Glutamatergic neuron (in vitro differentiated cells): ENCODE data around the gene DPM2. TPM values are rescaled to one million over a fixed set of nuclear protein-coding genes. Genes with fewer than 3 reads are reported as not detected.
A peak's percentile ranks its signal among the peaks of the same experiment; 100 is the strongest.

ENCODE experiments used
- DNase-seq: peaks from one replicate; pipeline ENCODE4 v3.0.0; 2022
- H3K27ac Mint-ChIP-seq: one replicate; pipeline ENCODE4 v1.8.0; 2020; ENCODE audit warnings: mild to moderate bottlenecking, mixed read lengths, inconsistent platforms; ENCODE audit not compliant: unreplicated experiment
- H3K27me3 Mint-ChIP-seq: one replicate; pipeline ENCODE4 v1.8.0; 2020; ENCODE audit warnings: mild to moderate bottlenecking, moderate library complexity, mixed read lengths, inconsistent platforms; ENCODE audit not compliant: unreplicated experiment
- H3K36me3 Mint-ChIP-seq: one replicate; pipeline ENCODE4 v1.8.0; 2020; ENCODE audit warnings: mild to moderate bottlenecking, mixed read lengths, inconsistent platforms; ENCODE audit not compliant: unreplicated experiment
- H3K4me1 Mint-ChIP-seq: one replicate; pipeline ENCODE4 v1.8.0; 2020; ENCODE audit warnings: mild to moderate bottlenecking, low read depth, mixed read lengths, inconsistent platforms; ENCODE audit not compliant: unreplicated experiment
- H3K4me3 Mint-ChIP-seq: one replicate; pipeline ENCODE4 v1.8.0; 2020; ENCODE audit warnings: mild to moderate bottlenecking, mixed read lengths, inconsistent platforms; ENCODE audit not compliant: unreplicated experiment
- H3K9me3 Mint-ChIP-seq: one replicate; pipeline ENCODE4 v1.8.0; 2020; ENCODE audit warnings: mild to moderate bottlenecking, moderate library complexity, mixed read lengths, inconsistent platforms; ENCODE audit not compliant: unreplicated experiment
- CTCF ChIP-seq: fragments of 200-600 bp; sonication (generic); IDR thresholded peaks from one replicate; pipeline ENCODE4 v1.5.0; 2021; ENCODE audit not compliant: partially characterized antibody, unreplicated experiment
- long read RNA-seq: library from polyadenylated mRNA; unstranded; transcript quantifications from one replicate; pipeline ENCODE4 v2.0.0, GENCODE V29; 2020; ENCODE audit not compliant: unreplicated experiment
- total RNA-seq: library from RNA; stranded (reverse); fragmentation: NEBNext Ultra II Directional; extraction: Animal tissue kit (Norgen Biotek cat#: 25700); gene quantifications from one replicate; pipeline ENCODE4 v1.2.1, GENCODE V29; 2021; ENCODE audit not compliant: unreplicated experiment

DPM2 gene, protein sequence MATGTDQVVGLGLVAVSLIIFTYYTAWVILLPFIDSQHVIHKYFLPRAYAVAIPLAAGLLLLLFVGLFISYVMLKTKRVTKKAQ
- 35.3 TPM for total RNA-seq
- long read RNA-seq, transcript DPM2-203 (3 exons, 928 nt), result minor isoform, 10 of 45 reads
- long read RNA-seq, transcript DPM2-205 (3 exons, 1,662 nt), result minor isoform, 9 of 45 reads
- long read RNA-seq, transcript DPM2-201 (4 exons, 1,542 nt), result major isoform, 11 of 45 reads
- long read RNA-seq, partial matches to known transcripts, result 9 of 45 reads
- long read RNA-seq, other reads (novel, unspliced or antisense), result 6 of 45 reads

- H3K4me3 Mint-ChIP-seq, result peak within 1 kb of the TSS; percentile 94
- peaks cover 13% of the 10 kb centered on the region for H3K4me1 Mint-ChIP-seq
- no peaks in the 10 kb centered on the region for H3K36me3 Mint-ChIP-seq
- TF ChIP-seq CTCF, result no peak
- H3K27ac Mint-ChIP-seq, result peak within 1 kb of the TSS; percentile 76
- H3K27me3 Mint-ChIP-seq, result peaks cover 20% of the 10 kb centered on the region
- peak; percentile 83 for DNase-seq
- H3K9me3 Mint-ChIP-seq, result peaks cover 6% of the 10 kb centered on the region
Observed at GRCh38 chr9:127937388-127938297, at the start of gene DPM2. Gene DPM2 (minus strand): TSS chr9:127937854. CDS start chr9:127937820, 34 bp downstream.

GRCh38 chr9:127987103-127987614, 49.5 kb upstream of the DPM2 start:
- Mint-ChIP-seq H3K27me3 (peaks cover 2% of the 10 kb centered on the region), H3K4me3 (no peak overlapping the region), H3K36me3 (no peaks in the 10 kb centered on the region), H3K9me3 (peaks cover 4% of the 10 kb centered on the region), H3K4me1 (peaks cover 6% of the 10 kb centered on the region), H3K27ac (no peak overlapping the region)
- no peak for DNase-seq
- TF ChIP-seq CTCF, result no peak

DNA sequence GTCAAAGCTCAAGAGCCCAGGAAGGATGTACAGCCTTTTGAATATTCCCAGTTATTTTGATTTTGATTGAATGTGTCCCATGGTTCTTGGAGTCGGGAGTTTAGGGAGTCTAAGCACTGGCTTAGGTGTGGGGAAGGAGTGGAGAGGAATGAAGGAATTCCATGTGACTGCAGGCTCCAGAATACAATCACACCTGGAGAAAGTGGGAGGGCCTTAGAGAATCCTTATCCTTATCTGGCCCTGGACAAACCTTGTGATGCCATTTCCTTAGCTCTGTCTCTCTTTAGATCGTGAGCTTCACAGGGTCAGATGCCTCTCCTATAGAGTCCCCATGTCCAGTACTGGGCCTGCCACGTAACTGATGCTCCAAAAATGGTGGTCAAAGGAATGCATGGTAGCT, 47.4 kb upstream of the DPM2 start:
- peaks cover 9% of the 10 kb centered on the region for H3K9me3 Mint-ChIP-seq
- H3K27ac Mint-ChIP-seq, result no peak overlapping the region
- peaks cover 12% of the 10 kb centered on the region for H3K4me1 Mint-ChIP-seq
- H3K4me3 Mint-ChIP-seq, result no peak overlapping the region
- TF ChIP-seq CTCF, result no peak
- H3K36me3 Mint-ChIP-seq, result no peaks in the 10 kb centered on the region
- peaks cover 8% of the 10 kb centered on the region for H3K27me3 Mint-ChIP-seq
- DNase-seq, result no peak

- peaks cover 12% of the 10 kb centered on the region for H3K4me1 Mint-ChIP-seq
- H3K9me3 Mint-ChIP-seq, result peaks cover 9% of the 10 kb centered on the region
- DNase-seq, result no peak
- no peak overlapping the region for H3K27ac Mint-ChIP-seq
- H3K27me3 Mint-ChIP-seq, result peaks cover 15% of the 10 kb centered on the region
- TF ChIP-seq CTCF, result no peak
- no peak overlapping the region for H3K4me3 Mint-ChIP-seq
- no peaks in the 10 kb centered on the region for H3K36me3 Mint-ChIP-seq
Observed at GRCh38 chr9:127983847-127984289, 46.2 kb upstream of the DPM2 start.
